Fibroblast of lung (primary cell): ENCODE measurements around the gene PTPN5. TPM values are rescaled to one million over a fixed set of nuclear protein-coding genes. Genes with fewer than 3 reads are reported as not detected.
"Not testable (repeated sequence)": the region's sequence is repeated elsewhere in the genome, so short reads cannot be mapped to it uniquely, and the experiment has no call there.

ENCODE experiments used
- DNase-seq, 2 donors: peaks; one replicate each; pipeline versions ENCODE4 v3.0.0 to v3.0.0-alpha.2; 2010; ENCODE audit warnings: low read depth in 2 of 2
- H2AFZ ChIP-seq: 2 replicates; pipeline ENCODE4 v1.5.1; 2012; ENCODE audit warnings: low read length, control low read depth, inconsistent platforms
- H3K27ac ChIP-seq: 2 replicates; pipeline ENCODE4 v1.5.1; 2011; ENCODE audit warnings: low read length, control low read depth; ENCODE audit not compliant: insufficient read depth
- H3K27me3 ChIP-seq: 2 replicates; pipeline ENCODE4 v1.5.1; 2011; ENCODE audit warnings: mild to moderate bottlenecking, low read length; ENCODE audit not compliant: control insufficient read depth, insufficient read depth
- H3K36me3 ChIP-seq: 2 replicates; pipeline ENCODE4 v1.5.1; 2011; ENCODE audit warnings: low read length; ENCODE audit not compliant: control insufficient read depth, insufficient read depth
- H3K4me1 ChIP-seq: 2 replicates; pipeline ENCODE4 v1.5.1; 2011; ENCODE audit warnings: low read length; ENCODE audit not compliant: control insufficient read depth, insufficient read depth; ENCODE audit errors: extremely low read depth
- H3K4me2 ChIP-seq: 2 replicates; pipeline ENCODE4 v1.5.1; 2011; ENCODE audit warnings: low read length, control low read depth; ENCODE audit not compliant: insufficient read depth; ENCODE audit errors: extremely low read depth
- H3K4me3 ChIP-seq, 4 experiments: fragments of 200-600 bp in 1 of 4; sonication (generic) in 1 of 4; replicated peaks in 1 of 4; 2 replicates each; pipeline ENCODE4 v1.5.1; 2011 to 2016; ENCODE audit warnings: low read length in 4 of 4, low read depth in 3 of 4, mild to moderate bottlenecking in 3 of 4, control low read depth in 2 of 4, inconsistent platforms in 1 of 4, mixed read lengths in 1 of 4; ENCODE audit not compliant: insufficient read depth in 1 of 4; ENCODE audit errors: control extremely low read depth in 1 of 4
- H3K79me2 ChIP-seq: 2 replicates; pipeline ENCODE4 v1.5.1; 2012; ENCODE audit warnings: mild to moderate bottlenecking, low read length, inconsistent platforms; ENCODE audit not compliant: control insufficient read depth, insufficient read depth
- H3K9ac ChIP-seq: 2 replicates; pipeline ENCODE4 v1.5.1; 2011; ENCODE audit warnings: mild to moderate bottlenecking, low read length, control low read depth; ENCODE audit not compliant: insufficient read depth
- H3K9me3 ChIP-seq: 2 replicates; pipeline ENCODE4 v1.5.1; 2012; ENCODE audit warnings: low read depth, low read length; ENCODE audit not compliant: control insufficient read depth, insufficient read depth
- H4K20me1 ChIP-seq: 2 replicates; pipeline ENCODE4 v1.5.1; 2011; ENCODE audit warnings: low read length; ENCODE audit not compliant: control insufficient read depth, insufficient read depth; ENCODE audit errors: extremely low read depth
- EZH2 ChIP-seq: IDR thresholded peaks from 2 replicates; pipeline ENCODE4 v1.5.1; 2012; ENCODE audit warnings: low read length, control low read depth, mild to moderate bottlenecking; ENCODE audit errors: missing control alignments
- polyA minus RNA-seq: library from RNA; depleted of rRNA, polyadenylated mRNA; stranded (reverse); fragments of >200 nt; gene quantifications from 2 replicates; pipeline ENCODE4 v1.2.3, GENCODE V29; 2011; ENCODE audit warnings: low replicate concordance
- polyA plus RNA-seq, 2 donors: library from polyadenylated mRNA; depleted of rRNA in 1 of 2; stranded (reverse) in 1 of 2; unstranded in 1 of 2; fragments of >200 nt; gene quantifications; 2 replicates each; pipeline ENCODE4 v1.2.1, GENCODE V29; 2011 to 2012; ENCODE audit warnings: missing spikeins in 1 of 2
- total RNA-seq: library from RNA; depleted of rRNA; stranded (reverse); fragments of >200 nt; gene quantifications from 2 replicates; pipeline ENCODE4 v1.2.1, GENCODE V29; 2014
- TF ChIP-seq, protein P1 (sequence below), 2 donors: IDR thresholded peaks in 1 of 2; conservative IDR thresholded peaks in 1 of 2; 1 replicate in 1 of 2; 2 replicates in 1 of 2; pipeline ENCODE4 v1.5.1; 2011 to 2012; ENCODE audit warnings: low read length in 2 of 2, control low read depth in 1 of 2, inconsistent platforms in 1 of 2, low read depth in 1 of 2, mild to moderate bottlenecking in 1 of 2

Gene PTPN5
- not detected in 2 replicates for total RNA-seq
- not detected in 2 replicates for polyA plus RNA-seq
- not detected in 2 replicates for polyA plus RNA-seq (2012)
- not detected in 2 replicates for polyA minus RNA-seq

DNA sequence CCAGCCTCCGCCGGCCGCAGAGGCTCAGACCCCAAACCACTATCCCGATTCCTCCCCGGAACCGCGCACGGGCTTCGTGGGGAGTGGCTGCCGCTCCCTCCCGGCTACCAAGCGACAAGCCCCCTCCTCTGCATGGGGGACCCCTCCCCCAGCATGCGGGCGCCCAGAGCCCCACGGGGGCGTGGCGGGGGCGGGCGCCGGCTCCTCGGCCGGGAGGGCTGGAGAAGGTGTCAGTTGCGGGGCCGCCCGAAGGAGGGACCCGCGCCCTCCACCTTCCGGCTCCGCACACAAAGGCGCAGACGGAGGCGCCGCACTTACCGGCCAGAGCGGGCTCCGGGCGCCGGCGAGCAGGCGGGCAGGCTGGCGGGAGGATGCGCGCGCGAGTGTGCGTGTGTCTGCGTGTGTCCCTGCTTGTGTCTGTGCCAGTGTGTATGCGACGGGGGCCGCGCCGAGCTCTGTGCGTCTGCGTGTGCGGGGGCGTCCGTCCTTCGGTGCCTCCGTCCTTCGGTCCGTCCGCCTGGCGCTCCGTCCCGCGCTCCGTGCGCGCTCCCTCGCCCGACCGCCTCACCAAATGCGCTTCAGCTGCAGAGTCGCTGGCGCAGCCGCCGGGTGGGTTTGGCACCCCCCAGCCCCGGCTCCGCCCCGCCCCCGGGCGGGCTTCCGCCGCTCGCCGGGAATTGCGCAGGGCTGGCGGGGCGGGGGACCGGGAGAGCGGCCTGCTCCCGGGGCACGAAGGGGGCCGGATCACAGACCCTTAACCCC, at the start of gene PTPN5:
Gene PTPN5, minus strand, starts transcription at position 592 of the 762 bp plus-strand sequence. CDS start 19,840 bp downstream, outside the sequence.
- Histone ChIP-seq H2AFZ (no peak within 1 kb of the TSS), H3K9me3 (no peaks in the 10 kb centered on the region), H3K79me2 (no peaks in the 10 kb centered on the region), H3K36me3 (no peaks in the 10 kb centered on the region), H3K27me3 (peaks cover 12% of the 10 kb centered on the region), H3K27ac (no peak within 1 kb of the TSS), H3K9ac (no peak within 1 kb of the TSS), H4K20me1 (no peaks in the 10 kb centered on the region), H3K4me1 (no peaks in the 10 kb centered on the region), H3K4me3 (peak within 1 kb of the TSS in 1 of 4 experiments; percentile 4), H3K4me2 (no peak within 1 kb of the TSS)
- TF ChIP-seq, protein P1, sequence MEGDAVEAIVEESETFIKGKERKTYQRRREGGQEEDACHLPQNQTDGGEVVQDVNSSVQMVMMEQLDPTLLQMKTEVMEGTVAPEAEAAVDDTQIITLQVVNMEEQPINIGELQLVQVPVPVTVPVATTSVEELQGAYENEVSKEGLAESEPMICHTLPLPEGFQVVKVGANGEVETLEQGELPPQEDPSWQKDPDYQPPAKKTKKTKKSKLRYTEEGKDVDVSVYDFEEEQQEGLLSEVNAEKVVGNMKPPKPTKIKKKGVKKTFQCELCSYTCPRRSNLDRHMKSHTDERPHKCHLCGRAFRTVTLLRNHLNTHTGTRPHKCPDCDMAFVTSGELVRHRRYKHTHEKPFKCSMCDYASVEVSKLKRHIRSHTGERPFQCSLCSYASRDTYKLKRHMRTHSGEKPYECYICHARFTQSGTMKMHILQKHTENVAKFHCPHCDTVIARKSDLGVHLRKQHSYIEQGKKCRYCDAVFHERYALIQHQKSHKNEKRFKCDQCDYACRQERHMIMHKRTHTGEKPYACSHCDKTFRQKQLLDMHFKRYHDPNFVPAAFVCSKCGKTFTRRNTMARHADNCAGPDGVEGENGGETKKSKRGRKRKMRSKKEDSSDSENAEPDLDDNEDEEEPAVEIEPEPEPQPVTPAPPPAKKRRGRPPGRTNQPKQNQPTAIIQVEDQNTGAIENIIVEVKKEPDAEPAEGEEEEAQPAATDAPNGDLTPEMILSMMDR (conservative IDR thresholded peaks at IDR 0.05 in 1 of 2, IDR thresholded peaks at IDR 0.05 in 1 of 2; ENCODE audit: low read depth in 1 of 2, low read length in 2 of 2) = no peak
- peak; percentile 40 for TF ChIP-seq EZH2
- peak in 1 of 2 donors; percentile 22 for DNase-seq

DNA sequence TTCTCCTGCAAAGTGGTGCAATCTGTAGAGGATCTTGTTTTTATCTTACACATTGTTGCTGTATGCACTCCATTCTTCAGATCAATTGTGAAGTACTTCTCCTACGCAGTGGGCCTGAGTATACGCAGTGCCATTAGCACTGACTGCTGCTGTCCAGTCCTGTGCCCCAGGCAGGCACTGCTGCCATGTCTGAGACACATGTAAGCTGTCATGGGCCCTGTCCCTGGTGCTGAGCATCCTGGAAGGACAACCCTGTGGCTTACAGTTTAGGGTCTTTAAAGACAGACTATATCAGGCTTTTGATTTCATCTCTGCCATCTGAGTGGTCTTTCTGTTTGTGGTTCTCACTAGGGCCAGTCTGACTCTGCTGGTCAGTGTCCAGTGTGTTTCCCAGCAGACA, 44.8 kb upstream of the PTPN5 start:
- Histone ChIP-seq H3K36me3 (no peaks in the 10 kb centered on the region), H3K4me2 (no peak overlapping the region), H3K27me3 (no peaks in the 10 kb centered on the region), H3K79me2 (no peaks in the 10 kb centered on the region), H3K9me3 (no peaks in the 10 kb centered on the region), H2AFZ (no peak overlapping the region), H4K20me1 (no peaks in the 10 kb centered on the region), H3K9ac (no peak overlapping the region), H3K27ac (no peak overlapping the region), H3K4me3 (no peak overlapping the region), H3K4me1 (no peaks in the 10 kb centered on the region)
- TF ChIP-seq EZH2 = no peak
- TF ChIP-seq, protein P1 (conservative IDR thresholded peaks at IDR 0.05 in 1 of 2, IDR thresholded peaks at IDR 0.05 in 1 of 2; ENCODE audit: low read depth in 1 of 2, low read length in 2 of 2) = no peak
- no peak for DNase-seq

DNA sequence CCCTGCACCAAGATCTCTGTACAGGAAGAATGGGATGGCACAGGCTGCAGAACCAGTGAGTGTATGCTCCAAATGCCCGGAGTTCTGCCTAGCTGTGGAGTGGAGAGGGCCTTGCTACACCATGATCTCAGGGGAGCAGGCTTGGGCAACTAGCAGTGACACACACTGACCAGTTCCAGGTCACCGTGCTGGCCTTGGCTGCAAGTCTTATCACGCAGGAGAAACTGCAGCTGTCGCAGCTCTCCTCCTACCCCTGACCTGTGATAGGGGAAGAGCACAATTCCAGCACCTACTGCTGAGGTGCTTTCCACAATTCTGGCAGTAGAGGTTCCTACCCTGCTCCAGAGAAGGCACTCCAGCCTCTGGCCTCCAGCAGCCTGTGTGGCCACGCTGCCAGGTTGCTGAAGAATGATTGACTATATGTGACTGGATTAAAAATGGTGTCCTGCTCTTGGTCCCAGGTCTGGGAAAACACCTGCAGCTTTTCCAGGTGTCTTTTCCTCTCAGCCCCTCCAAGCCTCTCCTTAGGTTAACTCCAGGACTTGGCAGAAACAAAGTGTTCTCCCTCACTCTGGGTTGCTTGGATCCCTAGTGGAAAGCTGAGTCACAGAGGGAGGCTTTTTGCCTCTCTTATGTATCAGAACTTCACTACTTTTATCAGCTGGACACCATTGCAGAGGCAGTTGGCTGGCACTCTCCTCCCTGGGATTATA, 43.3 kb upstream of the PTPN5 start:
- TF ChIP-seq EZH2 = no peak
- TF ChIP-seq, protein P1 (conservative IDR thresholded peaks at IDR 0.05 in 1 of 2, IDR thresholded peaks at IDR 0.05 in 1 of 2; ENCODE audit: low read depth in 1 of 2, low read length in 2 of 2) = no peak
- Histone ChIP-seq H2AFZ (no peak overlapping the region), H3K79me2 (no peaks in the 10 kb centered on the region), H3K4me1 (no peaks in the 10 kb centered on the region), H3K27me3 (no peaks in the 10 kb centered on the region), H3K4me3 (no peak overlapping the region), H3K4me2 (no peak overlapping the region), H3K36me3 (no peaks in the 10 kb centered on the region), H3K9ac (no peak overlapping the region), H3K9me3 (no peaks in the 10 kb centered on the region), H3K27ac (no peak overlapping the region), H4K20me1 (no peaks in the 10 kb centered on the region)
- no peak for DNase-seq

DNA sequence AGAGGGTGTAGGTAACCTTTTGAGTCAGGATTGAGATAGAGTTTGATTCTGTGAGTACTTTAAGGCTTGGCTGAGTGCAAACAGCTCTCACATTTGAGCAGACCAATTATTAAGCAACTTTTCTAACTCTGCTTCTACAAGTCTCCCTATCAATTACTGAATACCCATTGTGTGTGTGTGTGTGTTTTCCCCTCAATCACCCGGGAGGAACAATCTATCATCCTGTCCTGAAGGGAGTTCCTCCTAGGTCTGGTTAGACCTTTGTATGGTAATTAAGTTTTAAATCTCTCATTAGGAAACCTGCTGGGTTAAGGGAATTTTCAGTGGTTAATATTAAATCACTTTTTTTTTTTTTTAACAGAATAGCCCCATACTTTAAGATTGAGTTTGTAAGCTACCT, 28.6 kb upstream of the PTPN5 start:
- not testable (repeated sequence) for H3K36me3 ChIP-seq, H3K9ac ChIP-seq, H4K20me1 ChIP-seq, H3K9me3 ChIP-seq, H3K4me3 ChIP-seq, DNase-seq, H3K4me2 ChIP-seq, H3K27me3 ChIP-seq, H3K79me2 ChIP-seq, H2AFZ ChIP-seq, H3K4me1 ChIP-seq, H3K27ac ChIP-seq
